GM12892 (cell line): Measurements from ENCODE around the gene PNMT.

Experiments used
- DNase-seq: peaks from one replicate; pipeline ENCODE4 v3.0.0; 2011; ENCODE audit not compliant: insufficient read length
- FAIRE-seq: peaks from 2 replicates; lab custom pipeline; 2011; peaks lifted over from hg19 to GRCh38; lab: Jason Lieb, UNC
- POLR2A ChIP-seq: IDR thresholded peaks from 2 replicates; pipeline ENCODE4 v1.6.1; 2011; ENCODE audit warnings: low read depth, low read length, control low read depth
- POLR2AphosphoS5 ChIP-seq: IDR thresholded peaks from 2 replicates; pipeline ENCODE4 v1.6.1; 2011; ENCODE audit warnings: low read depth, low read length, control low read depth
- TAF1 ChIP-seq: IDR thresholded peaks from 2 replicates; pipeline ENCODE4 v1.6.1; 2011; ENCODE audit warnings: low read depth, mild to moderate bottlenecking, control low read depth, low read length, borderline replicate concordance

The PNMT gene

GRCh38 chr17:39636587-39636926, 31.7 kb upstream of the PNMT start:
- TF ChIP-seq POLR2AphosphoS5 (no peak), TAF1 (no peak), POLR2A (no peak)
- DNase-seq = no peak
- no peak for FAIRE-seq

- TF ChIP-seq POLR2AphosphoS5 = peak; percentile 87
- TF ChIP-seq TAF1 = peak; percentile 78
- peak; percentile 84 for TF ChIP-seq POLR2A
- FAIRE-seq = peak; percentile 97
- DNase-seq = peak; percentile 99
These were observed 31.1 kb upstream of the PNMT start, which contains the start of gene STARD3 for GRCh38 chr17:39636927-39637736. STARD3 (plus strand) TSS chr17:39637144; CDS start chr17:39653532, 16,388 bp downstream.

- FAIRE-seq = no peak
- no peak for DNase-seq
- TF ChIP-seq TAF1 (no peak), POLR2A (no peak), POLR2AphosphoS5 (no peak)
These were observed 29.9 kb upstream of the PNMT start for GRCh38 chr17:39638317-39638716.

- FAIRE-seq = no peak
- DNase-seq = no peak
- no peak for TF ChIP-seq TAF1
- no peak for TF ChIP-seq POLR2AphosphoS5
- no peak for TF ChIP-seq POLR2A
These were observed 29.2 kb upstream of the PNMT start for GRCh38 chr17:39639043-39639442.

GRCh38 chr17:39639566-39640458, 28.4 kb upstream of the PNMT start:
- no peak for TF ChIP-seq POLR2AphosphoS5
- no peak for TF ChIP-seq TAF1
- no peak for TF ChIP-seq POLR2A
- DNase-seq (no peak), FAIRE-seq (no peak)

GRCh38 chr17:39640591-39641031, 27.6 kb upstream of the PNMT start:
- no peak for TF ChIP-seq TAF1
- TF ChIP-seq POLR2A = no peak
- no peak for TF ChIP-seq POLR2AphosphoS5
- FAIRE-seq (no peak), DNase-seq (no peak)

- TF ChIP-seq POLR2AphosphoS5 = no peak
- no peak for TF ChIP-seq TAF1
- TF ChIP-seq POLR2A = no peak
- DNase-seq (no peak), FAIRE-seq (no peak)
These were observed 27.2 kb upstream of the PNMT start for GRCh38 chr17:39641097-39641496.

- DNase-seq = no peak
- no peak for TF ChIP-seq POLR2A
- FAIRE-seq = no peak
These were observed 26.4 kb upstream of the PNMT start for GRCh38 chr17:39641883-39642282.

GRCh38 chr17:39642291-39643074, 25.8 kb upstream of the PNMT start:
- FAIRE-seq = no peak
- TF ChIP-seq POLR2AphosphoS5 = no peak
- no peak for TF ChIP-seq POLR2A
- no peak for TF ChIP-seq TAF1
- DNase-seq = no peak

- DNase-seq (no peak), FAIRE-seq (no peak)
- TF ChIP-seq TAF1 (no peak), POLR2AphosphoS5 (no peak), POLR2A (no peak)
These were observed 25.0 kb upstream of the PNMT start for GRCh38 chr17:39643271-39643670.

- FAIRE-seq = no peak
- TF ChIP-seq POLR2A = no peak
- no peak for TF ChIP-seq POLR2AphosphoS5
- no peak for TF ChIP-seq TAF1
- DNase-seq = no peak
These were observed 21.0 kb upstream of the PNMT start for GRCh38 chr17:39647256-39647655.
